Glomerular endothelial cell (primary cell): Measurements from ENCODE around the gene SAG. TPM values are rescaled to one million over a fixed set of nuclear protein-coding genes. Genes with fewer than 3 reads are reported as not detected.
"Not testable (repeated sequence)": the region's sequence is repeated elsewhere in the genome, so short reads cannot be mapped to it uniquely, and the experiment has no call there.

Experiments used
- DNase-seq: peaks from one replicate; pipeline ENCODE4 v3.0.0-alpha.2; 2011; ENCODE audit warnings: low read depth, low spot score; ENCODE audit errors: extremely low read depth
- total RNA-seq: library from RNA; depleted of rRNA; stranded (reverse); fragments of >200 nt; gene quantifications from 2 replicates; pipeline ENCODE4 v1.2.3, GENCODE V29; 2015

SAG gene
- total RNA-seq, 1 donor from 2014 or later: not detected

DNA sequence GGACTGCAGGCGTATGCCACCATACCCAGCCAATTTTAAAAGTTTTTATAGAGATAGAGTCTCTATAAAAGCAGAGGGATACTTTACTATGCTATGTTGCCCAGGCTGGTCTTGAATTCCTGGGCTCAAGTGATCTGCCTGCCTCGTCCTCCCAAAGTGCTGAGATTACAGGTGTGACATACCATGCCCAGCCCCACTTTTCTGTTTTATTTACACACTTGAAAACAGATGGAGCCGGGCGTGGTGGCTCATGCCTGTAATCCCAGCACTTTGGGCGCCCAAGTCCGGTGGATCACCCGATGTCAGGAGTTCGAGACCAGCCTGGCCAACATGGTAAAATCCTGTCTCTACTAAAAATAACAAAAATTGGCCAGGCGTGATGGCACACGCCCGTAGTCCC is 67.2 kb downstream of the SAG start:
- DNase-seq: not testable (repeated sequence)

- DNase-seq: no peak
Measured at GRCh38 chr2:233375490-233376314, 68.1 kb downstream of the SAG start.

DNA sequence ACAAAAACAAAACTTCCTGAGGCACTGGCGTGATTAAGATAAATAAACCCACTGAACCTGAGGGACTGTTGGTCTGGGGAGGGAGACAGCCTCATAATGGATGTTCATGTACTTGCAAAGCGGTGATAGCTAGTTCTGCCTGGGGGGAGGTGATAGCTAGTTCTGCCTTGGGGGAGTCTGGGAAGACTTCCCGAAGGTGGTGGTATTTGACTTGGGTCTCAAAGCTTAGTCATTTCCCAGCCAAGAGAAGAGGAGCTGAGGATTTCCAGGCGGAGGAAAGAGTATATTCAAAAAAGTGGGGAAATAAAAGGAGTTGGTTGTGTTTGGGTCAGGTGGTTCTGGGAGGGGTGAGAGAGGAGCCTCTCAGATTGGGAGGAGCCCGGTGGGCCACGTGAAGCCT is 71.4 kb downstream of the SAG start:
- no peak for DNase-seq

GRCh38 chr2:233379441-233379840 is 71.8 kb downstream of the SAG start:
- no peak for DNase-seq

DNA sequence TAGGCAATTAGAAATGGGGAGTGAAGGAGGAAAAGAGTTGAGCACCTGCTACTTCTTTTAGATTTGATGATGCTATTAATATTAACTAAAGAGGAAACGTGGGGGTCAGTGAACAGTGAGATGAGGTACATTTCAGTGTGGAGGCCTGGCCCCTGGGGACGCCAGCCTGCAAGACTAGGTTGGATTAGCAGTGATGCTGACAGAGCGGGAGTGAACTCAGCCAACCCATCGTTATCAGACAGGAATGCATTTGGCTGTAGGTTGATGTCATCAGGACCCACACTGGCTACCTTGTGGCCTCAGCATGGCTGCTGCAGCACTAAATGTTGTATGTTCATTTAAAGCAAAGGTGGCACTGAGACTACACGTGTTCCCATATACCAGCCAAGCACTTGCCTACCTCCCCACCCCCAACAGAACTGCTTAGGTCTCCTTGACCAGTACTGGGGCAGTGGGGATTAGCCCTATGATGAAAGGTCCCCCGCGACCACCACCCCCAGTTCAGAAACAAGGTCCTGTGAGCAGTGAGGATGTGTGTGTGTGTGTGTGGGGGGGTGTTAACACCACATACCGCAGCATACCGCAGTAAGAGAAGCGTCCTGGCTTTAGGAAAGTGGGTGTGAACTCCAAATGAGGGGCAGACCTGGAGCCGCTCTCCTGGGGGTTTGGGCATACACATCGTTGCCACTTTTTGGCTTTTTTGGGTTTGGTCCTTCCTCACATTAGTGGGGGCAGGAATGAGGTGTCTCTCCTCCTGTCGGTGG is 72.7 kb downstream of the SAG start:
- no peak for DNase-seq

GRCh38 chr2:233380995-233381637 is 73.5 kb downstream of the SAG start:
- no peak for DNase-seq

- DNase-seq: no peak
Measured at GRCh38 chr2:233381638-233381995, 74.0 kb downstream of the SAG start.

- no peak for DNase-seq
Measured at GRCh38 chr2:233384015-233384414, 76.4 kb downstream of the SAG start.

DNA sequence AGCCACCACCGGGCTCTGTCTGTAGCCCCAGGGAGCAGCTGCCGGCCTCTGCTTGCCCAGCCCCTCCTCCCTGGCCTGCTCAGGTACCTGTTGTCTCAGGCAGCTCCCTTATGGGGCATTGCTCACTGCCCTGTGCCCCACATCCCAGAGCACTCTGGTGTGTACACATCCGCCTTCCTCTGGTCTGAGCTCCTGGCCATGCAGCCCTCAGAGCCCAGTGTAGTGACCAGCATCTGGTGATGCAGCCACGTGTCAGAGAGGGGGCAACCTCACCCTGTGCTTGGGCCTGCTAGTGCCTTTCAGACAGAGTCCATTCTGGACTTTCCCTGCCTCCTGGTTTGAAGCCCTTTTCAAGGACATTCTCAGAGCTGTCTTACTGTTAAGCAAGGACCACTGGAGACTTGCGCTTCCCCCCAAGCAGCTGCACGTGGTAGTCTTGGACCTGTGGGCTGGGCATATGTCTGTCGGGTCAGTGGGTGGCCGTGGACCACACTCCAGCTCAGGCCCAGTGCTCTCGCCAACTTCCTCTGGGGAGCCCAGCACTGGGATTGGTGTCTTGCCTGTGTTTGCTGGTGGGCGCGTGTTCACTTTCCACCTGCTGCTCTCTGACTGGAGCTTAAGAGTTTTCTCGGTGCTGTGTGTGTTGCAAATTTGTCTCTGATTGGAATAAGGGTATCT is 77.3 kb downstream of the SAG start:
- DNase-seq: no peak

DNA sequence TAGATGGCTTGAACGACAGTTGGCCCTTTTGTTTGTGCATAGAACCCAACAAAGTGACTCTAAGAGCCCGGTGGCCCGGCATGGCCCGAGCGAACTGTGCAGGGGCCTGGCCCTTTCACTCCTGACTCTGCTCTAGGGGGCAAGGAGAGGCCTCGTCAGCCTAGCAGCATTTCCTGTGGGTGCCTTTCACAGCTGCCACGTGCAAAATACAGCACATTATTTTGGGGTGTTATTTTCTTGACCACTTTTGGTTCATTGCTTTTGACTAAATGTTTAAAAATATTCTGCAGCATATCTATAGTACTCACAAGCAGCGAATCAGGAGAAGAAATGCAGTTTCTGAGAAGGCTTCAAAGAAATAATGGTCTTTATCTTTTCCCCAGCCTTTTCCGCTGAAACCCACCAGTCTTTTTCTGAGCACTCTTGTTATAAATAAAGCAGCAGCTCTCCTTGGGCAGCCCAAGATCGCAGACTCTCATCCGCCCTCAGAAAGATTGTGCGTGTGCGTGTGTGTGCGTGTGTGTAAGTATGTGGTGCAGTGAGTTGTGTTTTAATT is 78.0 kb downstream of the SAG start:
- DNase-seq: no peak

GRCh38 chr2:233386382-233387041 is 78.9 kb downstream of the SAG start:
- no peak for DNase-seq

GRCh38 chr2:233387225-233387624 is 79.6 kb downstream of the SAG start:
- no peak for DNase-seq

DNA sequence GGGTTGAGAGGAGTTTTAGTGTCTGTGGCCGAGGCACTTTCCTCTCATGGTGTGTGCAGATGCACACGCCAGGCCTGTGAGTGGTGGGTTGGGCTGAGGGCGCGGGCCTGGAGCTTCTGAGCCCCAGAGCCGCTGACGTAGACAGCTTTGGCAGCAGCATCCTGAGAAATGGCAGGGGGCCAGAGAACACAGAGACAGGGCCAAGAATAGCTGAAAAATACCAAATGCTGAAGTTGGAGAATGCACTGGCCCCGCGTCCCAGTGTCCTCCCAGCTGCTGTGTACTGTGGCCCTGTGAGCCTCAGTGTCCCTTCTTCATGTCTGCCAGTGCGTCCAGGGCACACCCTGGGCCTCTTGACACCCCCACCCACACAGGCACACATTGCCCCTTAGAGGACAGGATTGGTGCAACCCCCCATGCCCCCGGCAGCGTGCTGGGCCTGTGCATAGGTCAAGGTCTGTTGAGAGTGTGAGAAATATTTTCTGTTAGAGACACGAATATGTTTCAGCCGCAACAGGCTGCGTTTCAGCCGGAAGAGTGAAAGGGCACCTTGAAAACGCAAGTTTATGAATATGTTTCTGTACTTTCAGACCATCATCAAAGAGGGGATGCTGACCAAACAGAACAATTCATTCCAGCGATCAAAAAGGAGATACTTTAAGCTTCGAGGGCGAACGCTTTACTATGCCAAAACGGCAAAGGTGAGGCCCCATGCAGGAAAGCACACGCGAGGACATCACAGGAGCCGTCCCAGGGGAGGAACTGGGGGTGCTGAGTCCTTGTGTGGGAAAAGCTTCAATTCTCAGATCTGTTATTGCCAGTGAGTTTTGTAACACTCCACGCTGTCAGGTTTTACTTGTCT is 80.3 kb downstream of the SAG start:
- DNase-seq: no peak

DNA sequence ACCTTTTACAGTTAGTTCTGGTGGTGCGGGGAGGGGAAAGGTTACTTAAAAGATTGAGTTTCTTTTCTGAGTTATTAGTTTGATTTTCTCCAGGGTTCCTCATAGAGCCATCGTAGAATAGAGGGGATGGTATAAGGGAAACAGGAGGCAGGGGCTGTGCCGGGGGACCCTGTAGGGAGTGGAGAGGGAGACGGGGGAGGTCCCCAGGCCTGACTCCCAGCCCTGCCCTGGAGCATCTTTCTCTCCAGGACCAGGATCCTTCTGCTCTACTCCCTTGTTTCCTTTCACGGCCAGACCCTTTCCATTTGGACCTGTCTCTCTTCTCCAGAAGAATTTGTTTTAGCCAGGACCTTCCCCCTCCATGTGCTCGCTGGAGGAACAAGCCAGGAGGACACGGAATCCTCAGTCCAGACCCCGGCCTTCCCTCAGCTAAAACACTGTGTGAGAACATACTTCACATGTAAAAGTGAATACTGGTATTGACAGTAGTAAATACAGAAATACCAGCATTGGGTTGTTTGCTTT is 82.0 kb downstream of the SAG start:
- DNase-seq: no peak

DNA sequence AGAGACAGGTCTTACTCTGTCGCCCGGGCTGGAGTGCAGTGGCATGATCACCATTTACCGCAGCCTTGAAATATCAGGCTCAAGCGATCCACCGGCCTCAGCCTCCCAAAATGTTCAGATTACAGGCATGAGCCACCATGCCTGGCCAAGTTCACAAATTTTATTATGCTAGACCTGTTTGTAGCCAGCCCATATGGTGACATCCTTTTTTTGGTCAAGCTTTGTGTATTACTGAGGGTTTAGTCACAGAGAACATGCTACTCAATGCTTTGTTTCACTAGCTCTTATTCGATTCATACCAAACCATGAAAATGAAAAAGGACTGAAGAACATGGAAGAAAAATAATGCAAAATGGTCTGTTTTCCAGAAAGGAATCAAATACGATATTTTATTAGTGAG is 88.1 kb downstream of the SAG start:
- no peak for DNase-seq
